GM19468 (cell line): ENCODE data around the gene NOL9.

Experiments
- ATAC-seq: cut with Tn5 transposase; IDR thresholded peaks from one replicate; pipeline ENCODE4 v1.9.1; 2021; ENCODE audit warnings: mild to moderate bottlenecking, moderate library complexity, moderate number of reproducible peaks; ENCODE audit not compliant: unreplicated experiment; ENCODE audit errors: extremely low read depth

The NOL9 gene

DNA sequence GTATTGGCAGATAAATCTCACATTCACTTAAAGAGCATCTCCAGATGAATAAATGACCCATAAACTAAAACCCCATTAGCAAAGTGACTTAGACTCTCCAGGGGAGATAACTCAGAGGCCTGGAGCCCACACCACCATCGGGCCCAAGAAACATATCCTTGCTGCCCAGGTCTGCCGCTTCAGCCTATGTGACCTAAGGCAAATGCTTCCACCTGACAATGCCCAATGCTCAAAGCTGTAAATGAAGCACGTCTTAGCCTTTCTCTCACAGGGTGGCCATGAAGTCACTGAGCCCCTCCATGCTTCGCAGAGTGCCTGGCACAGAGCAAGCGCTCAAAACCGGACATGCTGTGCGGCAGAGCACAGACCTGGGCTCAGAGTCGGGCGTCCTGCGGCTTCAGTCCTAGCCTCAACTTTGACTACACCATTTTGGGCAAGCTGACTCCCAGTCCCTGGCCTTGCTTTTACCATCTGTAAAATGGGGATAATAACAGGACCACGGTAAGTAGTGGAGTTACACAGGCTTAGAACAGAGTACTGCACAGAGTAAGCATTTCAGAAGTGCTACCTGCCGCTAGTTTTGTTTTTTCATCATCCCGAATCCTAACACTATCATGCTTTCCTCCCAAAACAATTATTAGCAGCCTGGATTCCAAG lies 23.7 kb downstream of the NOL9 start:
- no peak for ATAC-seq

DNA sequence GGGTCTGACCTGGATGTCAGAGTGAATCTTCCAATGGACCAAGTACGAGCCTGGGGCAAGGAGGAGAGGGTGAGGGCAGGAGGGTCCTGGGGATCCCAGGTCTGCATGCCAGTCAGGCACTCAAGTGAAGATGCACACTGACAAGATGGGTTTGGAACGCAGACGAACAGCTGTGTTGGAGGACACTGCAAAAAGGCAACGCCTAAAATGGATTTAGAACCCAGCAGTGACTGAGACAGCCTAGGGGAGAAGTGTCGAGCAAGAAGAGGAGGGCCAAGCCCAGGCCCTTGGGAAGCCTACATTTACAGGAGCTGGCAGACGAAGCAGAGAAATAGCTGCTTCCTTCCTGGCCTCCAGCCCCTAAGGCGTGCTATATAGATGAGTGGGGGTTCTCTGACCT lies 25.8 kb downstream of the NOL9 start:
- ATAC-seq = no peak

DNA sequence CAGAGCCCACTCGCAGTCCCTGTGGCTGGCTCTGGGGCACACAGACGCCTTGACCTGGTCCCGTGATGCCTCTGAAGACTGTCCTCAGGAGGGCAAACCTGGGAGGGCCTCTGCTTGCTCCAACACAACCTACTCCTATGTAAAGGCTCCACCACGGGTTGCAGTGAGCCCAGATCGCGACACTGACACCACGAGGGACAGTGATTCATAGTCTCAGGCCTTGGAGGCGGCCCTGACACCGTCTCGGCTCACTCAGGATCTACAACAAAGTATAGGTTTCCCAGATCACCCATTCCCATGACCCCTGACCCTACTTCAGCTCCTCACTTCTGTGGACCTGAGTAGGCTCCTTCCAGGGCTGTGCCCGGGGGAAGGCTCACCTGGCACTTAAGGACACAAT lies 28.0 kb downstream of the NOL9 start:
- no peak for ATAC-seq

DNA sequence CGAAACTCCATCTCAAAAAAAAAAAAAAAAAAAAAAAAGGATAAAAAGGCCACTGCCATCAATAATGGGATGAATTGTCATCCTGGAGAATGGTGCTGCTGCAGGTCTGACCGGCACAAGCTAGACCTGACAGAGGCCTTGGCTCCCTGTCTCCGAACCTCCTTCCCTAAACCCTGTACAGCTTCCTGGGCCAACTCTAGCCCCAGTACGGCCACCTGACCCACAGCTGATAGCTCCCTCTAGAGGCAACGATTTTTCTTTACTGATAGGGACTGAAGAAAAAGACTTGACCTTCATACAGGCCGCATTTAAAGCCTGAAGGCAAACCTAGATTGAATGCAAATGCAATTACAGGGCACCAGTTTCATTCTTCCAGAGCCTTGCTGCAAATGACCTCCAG lies 30.7 kb downstream of the NOL9 start:
- ATAC-seq = no peak

DNA sequence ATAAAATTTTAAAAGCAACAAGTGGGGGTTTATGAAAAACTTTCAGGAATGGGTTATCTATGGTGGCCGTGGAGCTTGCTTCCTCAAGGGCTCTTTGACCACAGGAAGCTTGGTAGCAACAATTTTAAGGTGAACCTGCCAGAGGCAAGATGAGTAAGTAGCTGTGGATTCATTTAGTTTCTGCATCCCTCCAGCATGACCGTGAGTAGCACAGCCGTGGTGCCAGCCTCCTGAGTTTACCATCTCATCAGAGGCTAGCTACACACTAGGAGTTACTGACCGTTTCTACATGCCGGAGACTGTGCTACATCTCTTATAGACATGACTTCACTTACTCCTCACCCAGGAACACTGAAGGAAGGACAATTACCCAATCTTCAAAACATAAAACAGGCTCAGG lies 32.8 kb downstream of the NOL9 start:
- no peak for ATAC-seq

DNA sequence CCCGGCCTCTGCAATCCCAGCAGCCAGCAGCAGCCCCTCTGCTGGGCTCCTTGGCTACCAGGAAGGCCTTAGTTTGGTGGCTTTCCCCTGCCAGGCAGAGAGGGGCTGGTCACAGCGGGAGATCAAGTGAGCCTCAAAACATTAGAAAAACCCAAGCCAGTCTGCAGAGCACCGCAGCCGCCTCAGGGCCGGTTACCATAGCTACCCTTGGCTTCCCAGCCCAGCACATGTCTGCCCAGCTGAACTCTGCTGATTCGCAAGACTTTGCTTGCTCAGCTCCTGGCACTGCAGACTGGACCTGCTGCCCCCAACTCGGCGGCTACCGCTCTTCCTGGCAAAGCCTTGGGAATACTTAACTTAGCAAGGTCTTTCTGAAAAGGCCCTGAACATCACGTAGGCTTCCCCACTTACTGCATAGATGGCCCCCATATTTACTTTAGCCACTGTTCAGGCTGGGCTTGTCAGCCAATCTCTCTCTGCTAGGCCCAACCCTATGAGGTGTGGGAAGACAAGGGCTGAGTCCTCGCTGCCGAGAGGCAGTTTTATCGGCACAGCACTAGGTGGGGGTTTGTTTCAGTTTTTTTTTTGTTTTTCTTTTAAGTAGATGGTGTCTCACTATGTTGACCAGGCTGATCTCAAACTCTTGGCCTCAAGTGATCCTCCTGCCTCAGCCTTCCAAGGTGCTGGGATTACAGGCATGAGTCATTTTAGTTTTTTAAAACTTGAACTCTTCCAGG lies 34.2 kb downstream of the NOL9 start:
- ATAC-seq = no peak

DNA sequence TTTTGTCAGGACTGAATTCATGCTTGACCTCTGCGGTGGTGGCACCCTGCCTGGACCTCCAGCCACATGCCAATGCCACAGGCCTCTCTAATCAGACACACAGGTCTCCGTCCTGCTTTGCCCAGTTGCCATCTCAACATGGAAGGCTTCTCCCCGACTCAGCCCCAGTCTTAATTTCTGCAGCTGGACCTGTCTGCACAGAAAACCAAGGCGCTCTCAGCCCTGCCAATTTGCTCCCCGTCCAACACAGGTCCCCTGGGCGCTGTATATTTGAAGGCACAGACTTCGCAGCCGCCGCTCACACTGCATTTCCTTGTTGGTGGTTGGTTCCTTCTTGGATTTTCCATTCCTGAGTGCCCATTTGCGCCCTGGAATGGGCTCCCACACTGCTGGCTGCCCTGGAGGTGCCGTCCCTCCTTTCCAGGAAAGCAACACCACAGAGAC lies 34.8 kb downstream of the NOL9 start:
- ATAC-seq = no peak

DNA sequence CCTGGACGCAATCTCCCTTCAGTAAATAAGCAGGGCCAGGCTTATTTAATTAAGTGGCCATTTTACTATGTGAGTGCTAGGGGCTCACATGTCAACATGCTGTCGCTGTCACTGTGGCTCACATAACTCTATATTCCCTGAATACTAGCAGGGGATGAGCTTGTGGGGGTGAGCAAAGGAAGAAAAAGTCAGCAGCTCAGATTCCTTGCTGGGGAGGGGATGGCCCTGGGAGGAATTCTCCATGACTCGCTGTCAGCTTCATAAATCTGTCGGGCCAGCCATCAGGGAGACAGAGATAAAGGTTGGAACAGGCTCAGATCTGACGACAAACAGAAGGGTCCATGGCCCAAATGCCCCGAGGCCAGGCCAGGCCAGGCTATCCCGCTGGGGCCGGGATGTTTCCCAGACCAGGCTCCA lies 36.9 kb downstream of the NOL9 start:
- ATAC-seq = no peak

DNA sequence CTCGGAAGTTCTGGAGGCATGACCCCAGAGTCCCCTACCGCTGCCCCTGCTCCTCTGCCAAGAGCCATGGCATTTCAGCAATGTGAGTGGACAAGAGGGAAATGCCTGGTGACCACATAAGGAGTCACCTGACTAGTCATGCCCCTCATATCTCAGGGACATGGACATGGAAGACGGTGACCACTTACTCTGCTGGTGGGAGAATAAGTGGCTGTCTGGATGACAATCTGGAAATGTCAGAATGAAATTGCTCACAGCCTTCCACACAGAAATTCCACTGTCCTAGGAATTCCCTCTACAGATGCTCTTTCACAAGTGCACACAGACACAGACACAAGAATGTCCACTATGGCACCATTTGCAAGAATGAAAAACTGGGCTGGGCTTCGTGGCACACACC lies 38.5 kb downstream of the NOL9 start:
- no peak for ATAC-seq

DNA sequence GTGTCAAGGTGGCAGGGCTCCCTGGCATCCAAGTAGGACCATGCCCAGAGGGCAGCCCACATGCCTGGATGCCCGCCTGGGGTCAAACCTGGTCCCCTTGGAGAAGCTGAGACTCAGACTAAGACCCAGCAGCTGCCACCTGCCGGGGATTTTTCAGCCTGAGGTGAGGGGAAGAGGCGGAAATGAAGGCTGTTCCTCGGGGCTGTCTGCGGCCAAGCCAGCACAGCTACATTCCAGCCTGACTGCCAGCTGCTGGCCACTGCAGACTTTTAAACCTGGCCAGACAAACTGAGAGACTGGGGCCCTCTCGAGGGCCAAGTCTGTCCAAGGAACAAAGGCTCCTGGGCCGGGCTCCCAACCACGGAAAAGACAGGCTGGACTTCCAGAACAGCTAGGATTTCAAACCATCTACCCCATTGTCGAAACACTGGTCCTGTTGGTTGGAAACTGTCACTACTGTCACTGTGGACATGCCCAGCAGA lies 41.0 kb downstream of the NOL9 start:
- no peak for ATAC-seq

DNA sequence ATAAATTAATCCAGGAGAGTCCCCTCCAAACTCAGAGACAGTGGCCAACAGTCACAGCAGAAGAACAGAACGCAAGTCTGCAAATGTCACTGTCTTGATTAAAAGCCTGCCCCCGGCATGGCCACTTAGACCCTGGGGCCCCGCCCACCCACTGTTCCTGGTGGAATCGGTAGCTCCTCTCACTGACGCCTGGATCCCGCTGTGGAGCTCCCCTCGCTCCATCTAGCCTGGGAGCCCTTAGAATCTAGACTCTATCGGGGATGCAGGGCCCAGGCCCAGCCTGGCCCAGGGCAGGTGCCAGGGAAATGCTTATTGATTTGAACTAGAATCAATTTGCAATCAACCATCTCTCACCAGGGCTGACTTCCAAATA lies 41.4 kb downstream of the NOL9 start:
- ATAC-seq = no peak

DNA sequence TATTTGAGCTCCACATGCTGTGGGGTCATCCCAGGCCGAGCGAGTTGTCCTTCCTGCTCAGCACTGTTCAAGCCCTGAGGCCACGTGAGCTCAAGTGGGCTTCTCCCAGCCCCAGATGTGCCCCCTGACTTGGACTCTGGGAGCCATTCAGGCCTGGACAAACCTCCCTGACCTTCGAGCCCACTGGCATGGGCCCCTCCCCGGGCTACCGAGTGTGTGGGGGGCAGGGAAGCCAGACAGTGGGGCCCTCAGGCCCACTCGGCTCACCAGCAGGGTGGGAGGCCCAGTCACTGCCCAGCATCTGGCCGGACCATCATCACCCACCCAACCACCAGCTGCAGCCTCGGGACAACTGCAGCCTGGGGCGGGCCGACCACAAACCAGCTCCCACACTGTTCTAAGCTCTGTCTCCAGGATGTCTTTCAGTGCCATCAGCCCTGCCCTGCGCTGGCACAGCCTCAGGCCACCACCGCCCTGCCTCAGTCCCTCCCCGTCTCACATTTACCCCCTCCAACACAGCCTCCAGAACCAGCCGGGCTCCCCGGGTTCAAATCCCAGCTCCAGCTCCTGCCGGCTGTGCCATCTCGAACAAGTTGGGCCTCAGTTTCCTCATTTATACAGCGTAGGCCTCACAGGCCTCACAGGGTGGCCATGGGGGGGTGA lies 41.9 kb downstream of the NOL9 start:
- ATAC-seq = no peak

DNA sequence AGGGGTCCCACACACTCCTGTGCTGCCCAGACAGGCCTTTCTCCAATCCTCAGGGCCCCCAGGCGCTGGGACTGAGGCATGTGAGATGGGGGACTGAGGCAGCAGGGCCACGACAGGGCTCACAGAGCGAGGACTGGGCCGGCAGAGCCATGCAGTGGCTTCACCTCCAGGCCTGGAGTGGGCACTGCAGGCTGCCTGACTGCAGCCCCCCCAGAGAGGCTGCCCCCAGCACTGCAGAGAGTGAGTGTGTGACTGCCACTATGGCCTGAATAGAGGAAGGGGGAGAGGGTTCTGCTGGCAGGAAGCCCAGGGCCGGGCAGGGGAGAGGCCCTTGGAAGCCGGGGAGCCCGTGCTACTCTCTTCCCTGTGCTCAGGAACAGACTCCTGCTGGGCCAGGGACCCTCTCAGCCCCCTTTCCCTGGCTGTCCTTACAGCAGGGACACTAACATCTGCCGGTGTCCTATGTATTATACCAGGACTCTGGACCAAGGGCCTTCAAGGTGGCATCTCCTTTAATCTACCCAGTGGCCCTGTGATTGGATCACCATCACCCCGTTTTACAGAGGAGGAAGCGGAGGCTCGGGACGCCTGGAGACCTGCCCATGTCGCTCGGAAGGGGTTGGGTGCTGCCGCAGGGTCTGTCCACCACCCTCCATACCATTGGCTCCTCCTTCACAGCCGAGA lies 42.6 kb downstream of the NOL9 start:
- no peak for ATAC-seq

DNA sequence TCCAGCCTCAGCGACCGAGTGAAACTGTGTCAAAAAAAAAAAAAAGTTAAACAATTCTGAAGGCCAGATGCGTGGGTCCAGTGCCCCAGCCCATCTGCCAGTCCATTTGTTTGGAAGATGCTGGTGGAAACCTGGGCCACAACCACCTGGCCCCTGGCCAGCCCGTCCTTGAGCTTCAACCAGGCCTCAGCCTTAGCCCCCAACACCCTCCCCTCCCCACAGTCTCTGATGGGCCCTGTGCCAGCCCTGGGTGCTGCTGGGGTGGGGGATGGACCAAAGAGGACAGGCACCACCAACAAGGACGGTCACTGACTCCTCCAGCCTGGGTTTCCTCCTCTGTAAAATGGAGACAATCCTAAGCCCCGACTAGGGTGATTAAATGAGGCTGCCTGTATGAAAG lies 43.3 kb downstream of the NOL9 start:
- ATAC-seq = no peak

DNA sequence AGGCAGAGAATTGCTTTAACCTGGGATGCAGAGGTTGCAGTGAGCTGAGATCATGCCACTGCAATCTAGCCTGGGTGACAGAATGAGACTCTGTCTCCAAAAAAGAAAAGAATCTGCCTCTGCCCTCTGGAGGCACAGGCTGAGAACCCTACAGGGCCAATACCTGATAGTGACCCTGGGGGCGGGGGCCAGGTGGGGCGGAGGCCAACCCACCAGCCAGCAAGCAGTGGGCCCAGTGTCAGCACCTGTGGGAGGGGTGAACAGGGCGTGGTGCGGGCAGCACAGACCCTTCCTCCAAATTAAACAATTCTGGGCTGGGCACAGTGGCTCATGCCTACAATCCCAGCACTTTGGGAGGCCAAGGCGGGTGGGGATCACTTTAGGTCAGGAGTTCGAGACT lies 43.8 kb downstream of the NOL9 start:
- ATAC-seq = no peak

DNA sequence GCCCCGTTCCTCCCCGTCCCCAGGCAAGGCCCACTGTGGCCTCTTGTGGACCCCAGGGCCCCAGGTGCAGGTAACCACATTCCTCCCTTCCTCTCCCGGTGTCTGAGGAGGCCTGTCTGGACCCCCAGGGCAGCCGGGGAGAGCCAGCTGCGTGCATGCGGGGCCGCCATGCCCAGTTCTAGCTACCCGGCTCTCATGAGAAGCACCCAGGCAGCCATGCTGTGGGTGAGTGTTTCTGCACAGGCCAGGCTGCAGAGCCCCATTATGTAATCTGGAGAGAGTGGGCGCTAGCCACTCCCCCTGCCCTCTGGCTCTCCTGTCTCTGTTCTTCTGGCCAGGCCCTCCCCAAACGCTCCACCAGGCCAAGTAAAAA lies 44.4 kb downstream of the NOL9 start:
- no peak for ATAC-seq

DNA sequence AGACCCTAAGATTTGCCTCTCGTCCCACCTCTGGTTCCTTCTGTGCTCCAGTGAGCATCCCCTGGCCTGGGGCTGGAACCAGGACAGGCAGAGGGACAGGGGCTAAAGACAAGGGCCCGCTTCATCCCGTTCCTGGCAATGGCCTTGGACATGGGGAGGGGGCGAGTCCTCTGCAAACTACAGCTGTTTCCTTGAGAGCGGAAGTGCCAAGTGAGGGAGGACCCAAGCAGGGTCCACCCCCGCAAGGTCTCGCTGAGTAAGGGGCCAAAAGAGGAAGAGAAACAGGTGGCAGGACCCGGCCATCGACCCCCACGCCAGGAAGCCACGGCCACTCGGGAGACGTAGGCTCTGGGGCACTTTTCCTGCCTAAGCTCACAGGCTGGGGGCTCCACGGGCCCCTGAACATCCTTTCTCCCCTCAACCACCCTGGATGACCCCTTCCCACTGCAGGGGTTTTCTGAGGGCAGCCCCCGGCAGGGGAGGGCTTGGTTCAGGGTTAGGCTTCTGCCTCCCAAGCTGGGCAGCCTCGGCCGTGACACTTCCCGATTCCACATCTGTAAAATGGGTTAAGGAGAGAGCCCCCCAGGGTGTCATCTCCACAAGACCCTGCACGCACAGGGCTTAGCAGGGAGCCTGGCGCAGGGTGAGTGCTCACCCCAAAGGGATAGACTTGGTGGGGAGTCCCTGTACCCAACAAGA lies 44.9 kb downstream of the NOL9 start:
- ATAC-seq = no peak

DNA sequence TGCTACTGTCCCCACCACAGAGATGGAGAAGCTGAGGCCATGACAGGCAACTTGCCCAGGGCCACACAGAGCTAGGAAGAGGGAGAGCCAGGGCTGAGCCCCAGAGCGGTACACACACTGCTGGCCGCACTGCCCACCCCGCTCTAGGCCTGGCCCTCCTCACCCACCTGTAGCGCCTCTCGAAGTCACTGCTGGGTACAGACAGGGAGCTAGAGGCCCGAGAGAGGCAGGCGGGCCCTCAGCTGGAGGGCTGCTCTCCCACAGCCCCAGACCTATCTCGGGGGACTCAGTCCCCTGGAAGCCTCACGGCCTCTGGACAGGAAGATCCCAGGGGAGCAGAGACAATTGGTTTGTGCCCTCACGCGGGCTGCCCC lies 45.5 kb downstream of the NOL9 start:
- no peak for ATAC-seq

DNA sequence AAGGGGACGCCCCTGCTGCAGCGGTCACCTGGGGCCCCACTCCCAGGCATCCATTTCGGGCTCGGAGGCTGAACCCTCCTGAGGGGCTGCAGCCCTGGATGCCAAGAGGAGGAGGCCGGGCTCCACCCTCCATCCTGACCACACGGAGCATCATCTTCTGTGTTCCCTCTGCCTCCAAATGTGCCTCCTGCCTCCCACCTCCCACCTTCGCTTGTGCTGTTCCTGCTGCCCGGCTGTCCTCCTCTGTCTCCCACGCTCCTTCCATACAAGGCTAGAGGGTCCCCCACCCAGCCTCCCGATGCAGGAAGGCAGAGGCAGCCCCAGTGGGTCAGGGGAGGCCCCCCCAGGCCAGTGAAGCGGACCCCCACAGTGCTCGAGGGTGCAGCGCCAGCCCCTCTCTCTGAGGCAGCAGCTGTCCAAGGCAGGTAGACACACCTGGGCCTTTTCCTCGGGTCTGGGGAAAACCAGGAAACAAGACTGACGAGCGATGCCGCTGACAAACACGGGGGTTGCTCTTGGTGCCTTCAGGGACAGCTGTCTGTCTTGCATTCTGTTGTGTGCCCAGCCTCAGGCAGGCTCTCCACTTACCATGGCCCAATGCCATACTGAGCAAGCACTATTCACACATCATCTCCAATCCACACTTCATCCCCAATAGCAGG lies 46.0 kb downstream of the NOL9 start:
- ATAC-seq = no peak

DNA sequence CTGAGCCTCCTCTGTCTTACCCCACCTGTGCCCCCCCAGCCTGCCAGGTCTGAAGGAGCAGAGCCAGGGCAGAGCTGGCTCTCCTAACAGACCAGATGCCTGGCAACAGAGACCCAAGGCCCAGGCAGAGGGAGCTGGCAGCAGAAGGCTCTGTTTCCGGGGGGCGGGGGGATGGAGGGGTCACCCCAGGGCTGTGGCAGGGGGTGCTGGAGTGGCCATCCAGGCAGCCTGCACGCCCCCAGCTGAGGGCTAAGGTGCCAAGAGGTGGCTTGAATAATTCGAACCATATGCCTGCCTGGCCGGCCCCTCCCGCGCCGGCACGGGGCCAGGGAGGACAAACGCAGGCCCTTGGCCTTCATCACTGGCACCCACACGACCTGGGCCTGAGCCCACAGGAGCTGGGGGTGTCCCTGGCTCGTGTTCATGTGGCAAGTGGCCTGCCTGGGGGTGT lies 46.8 kb downstream of the NOL9 start:
- ATAC-seq = no peak
